GM18526 (cell line): ENCODE results near the gene PBXIP1.

Source experiments
- POLR2A ChIP-seq: IDR thresholded peaks from 3 replicates; pipeline ENCODE4 v1.6.1; 2011; ENCODE audit not compliant: insufficient read length; ENCODE audit errors: extremely low read depth

PBXIP1 gene

GRCh38 chr1:154955718-154956543, at the start of gene PBXIP1:
Gene PBXIP1 (minus strand): TSS chr1:154956099. CDS start chr1:154953721, 2,378 bp downstream.
- no peak for TF ChIP-seq POLR2A

GRCh38 chr1:155005076-155006011, 49.4 kb upstream of the PBXIP1 start:
- TF ChIP-seq POLR2A, result no peak

GRCh38 chr1:155004352-155005075, 48.6 kb upstream of the PBXIP1 start:
- no peak for TF ChIP-seq POLR2A

- no peak for TF ChIP-seq POLR2A
Observed at GRCh38 chr1:155003766-155004351, 48.0 kb upstream of the PBXIP1 start.

GRCh38 chr1:155003227-155003765, 47.4 kb upstream of the PBXIP1 start:
- TF ChIP-seq POLR2A, result no peak

- peak; percentile 16 for TF ChIP-seq POLR2A
Observed at GRCh38 chr1:155002464-155003226, 46.7 kb upstream of the PBXIP1 start, which contains the start of gene ZBTB7B. Gene ZBTB7B (plus strand): TSS chr1:155002802. CDS start chr1:155014661, 11,859 bp downstream.

- no peak for TF ChIP-seq POLR2A
Observed at GRCh38 chr1:155001675-155002463, 46.0 kb upstream of the PBXIP1 start.

- TF ChIP-seq POLR2A, result no peak
Observed at GRCh38 chr1:155001425-155001674, 45.5 kb upstream of the PBXIP1 start.

- TF ChIP-seq POLR2A, result peak; percentile 44
Observed at GRCh38 chr1:155000726-155001424, 45.0 kb upstream of the PBXIP1 start.

GRCh38 chr1:155000411-155000725, 44.5 kb upstream of the PBXIP1 start:
- peak; percentile 4 for TF ChIP-seq POLR2A

- no peak for TF ChIP-seq POLR2A
Observed at GRCh38 chr1:154999571-155000410, 43.9 kb upstream of the PBXIP1 start.
